ENCODE data around the gene TJAP1. TPM values are rescaled to one million over a fixed set of nuclear protein-coding genes. Genes with fewer than 3 reads are reported as not detected.

TJAP1 gene
- total RNA-seq, 1 donor from 2014 or later: 6.6 TPM

- no peak for TF ChIP-seq CTCF (IDR thresholded peaks at IDR 0.05; ENCODE audit: insufficient read depth, low read length, severe bottlenecking)
- Histone ChIP-seq H3K27me3 (ENCODE audit: control insufficient read depth, insufficient read depth, low read length) (no peaks in the 10 kb centered on the region), H3K36me3 (ENCODE audit: control insufficient read depth, insufficient read depth, low read length) (peaks cover 43% of the 10 kb centered on the region), H3K4me3 (ENCODE audit: low read depth, low read length) (no peak overlapping the region)
- DNase-seq (ENCODE audit: low read depth): no peak
- no peak for FAIRE-seq
These were observed 34.4 kb upstream of the TJAP1 start for GRCh38 chr6:43442935-43443334.

- Histone ChIP-seq H3K4me3 (ENCODE audit: low read depth, low read length) (no peak overlapping the region), H3K27me3 (ENCODE audit: control insufficient read depth, insufficient read depth, low read length) (no peaks in the 10 kb centered on the region), H3K36me3 (ENCODE audit: control insufficient read depth, insufficient read depth, low read length) (peaks cover 34% of the 10 kb centered on the region)
- DNase-seq (ENCODE audit: low read depth) (no peak), FAIRE-seq (no peak)
- no peak for TF ChIP-seq CTCF (IDR thresholded peaks at IDR 0.05; ENCODE audit: insufficient read depth, low read length, severe bottlenecking)
These were observed 33.3 kb upstream of the TJAP1 start for GRCh38 chr6:43444036-43444435.

GRCh38 chr6:43444582-43444981, 32.8 kb upstream of the TJAP1 start:
- DNase-seq (ENCODE audit: low read depth) (no peak), FAIRE-seq (no peak)
- Histone ChIP-seq H3K36me3 (ENCODE audit: control insufficient read depth, insufficient read depth, low read length) (peaks cover 38% of the 10 kb centered on the region), H3K4me3 (ENCODE audit: low read depth, low read length) (no peak overlapping the region), H3K27me3 (ENCODE audit: control insufficient read depth, insufficient read depth, low read length) (no peaks in the 10 kb centered on the region)
- TF ChIP-seq CTCF (IDR thresholded peaks at IDR 0.05; ENCODE audit: insufficient read depth, low read length, severe bottlenecking): no peak

GRCh38 chr6:43445576-43445975, 31.8 kb upstream of the TJAP1 start:
- Histone ChIP-seq H3K27me3 (ENCODE audit: control insufficient read depth, insufficient read depth, low read length) (no peaks in the 10 kb centered on the region), H3K4me3 (ENCODE audit: low read depth, low read length) (no peak overlapping the region), H3K36me3 (ENCODE audit: control insufficient read depth, insufficient read depth, low read length) (peaks cover 38% of the 10 kb centered on the region)
- no peak for FAIRE-seq
- no peak for TF ChIP-seq CTCF (IDR thresholded peaks at IDR 0.05; ENCODE audit: insufficient read depth, low read length, severe bottlenecking)
- no peak for DNase-seq (ENCODE audit: low read depth)

GRCh38 chr6:43447604-43448003, 29.8 kb upstream of the TJAP1 start:
- DNase-seq (ENCODE audit: low read depth) (no peak), FAIRE-seq (no peak)
- H3K27me3 ChIP-seq (ENCODE audit: control insufficient read depth, insufficient read depth, low read length): no peaks in the 10 kb centered on the region
- no peak overlapping the region for H3K4me3 ChIP-seq (ENCODE audit: low read depth, low read length)
- H3K36me3 ChIP-seq (ENCODE audit: control insufficient read depth, insufficient read depth, low read length): peaks cover 37% of the 10 kb centered on the region
- TF ChIP-seq CTCF (IDR thresholded peaks at IDR 0.05; ENCODE audit: insufficient read depth, low read length, severe bottlenecking): no peak

GRCh38 chr6:43448916-43449315, 28.5 kb upstream of the TJAP1 start:
- TF ChIP-seq CTCF (IDR thresholded peaks at IDR 0.05; ENCODE audit: insufficient read depth, low read length, severe bottlenecking): no peak
- FAIRE-seq (no peak), DNase-seq (ENCODE audit: low read depth) (no peak)
- Histone ChIP-seq H3K4me3 (ENCODE audit: low read depth, low read length) (no peak overlapping the region), H3K36me3 (ENCODE audit: control insufficient read depth, insufficient read depth, low read length) (peaks cover 27% of the 10 kb centered on the region), H3K27me3 (ENCODE audit: control insufficient read depth, insufficient read depth, low read length) (no peaks in the 10 kb centered on the region)

All from bronchial epithelial cell (primary cell).